Right lobe of liver (tissue), 6 donors: ENCODE results near the gene EHD3. TPM values are rescaled to one million over a fixed set of nuclear protein-coding genes. Genes with fewer than 3 reads are reported as not detected.

Source experiments
- ATAC-seq, 4 donors: fragments of 200-7000 bp; cut with Tn5 transposase; one replicate each; pipeline ENCODE4 v1.9.1; 2020; ENCODE audit warnings: mild to moderate bottlenecking in 4 of 4, moderate library complexity in 4 of 4
- DNase-seq, 3 donors: peaks; one replicate each; pipeline ENCODE4 v3.0.0-alpha.2; 2020
- H3K27ac ChIP-seq, 3 donors: fragments of 200-600 bp; one replicate each; pipeline ENCODE4 v1.8.0; 2022
- H3K27me3 ChIP-seq, 2 donors: fragments of 200-600 bp; one replicate each; pipeline ENCODE4 v1.8.0; 2022
- H3K36me3 ChIP-seq, 4 donors: fragments of 200-600 bp; sonication (generic) in 1 of 4; one replicate each; pipeline versions ENCODE4 v1.5.1 to v1.8.0; 2017 to 2022; ENCODE audit warnings: control low read depth in 1 of 4
- H3K4me1 ChIP-seq, 4 donors: fragments of 200-600 bp; sonication (generic) in 1 of 4; one replicate each; pipeline versions ENCODE4 v1.5.1 to v1.8.0; 2017 to 2022; ENCODE audit warnings: control low read depth in 1 of 4
- H3K4me3 ChIP-seq, 3 donors: fragments of 200-600 bp; one replicate each; pipeline ENCODE4 v1.8.0; 2022
- H3K9me3 ChIP-seq, 4 donors: fragments of 200-600 bp; sonication (generic) in 1 of 4; one replicate each; pipeline versions ENCODE4 v1.5.1 to v1.8.0; 2017 to 2022; ENCODE audit warnings: control low read depth in 1 of 4
- POLR2A ChIP-seq: fragments of 450-650 bp; IDR thresholded peaks from one replicate; pipeline ENCODE4 v1.6.1; 2017; ENCODE audit warnings: antibody characterized with exemption, mild to moderate bottlenecking
- WGBS: methylation state at CpG from one replicate; pipeline ENCODE4 v1.1.6; 2018; ENCODE audit warnings: low coverage, low lambda C conversion rate; ENCODE audit not compliant: insufficient coverage; ENCODE audit errors: missing lambda C conversion rate; 5-methylcytosine and 5-hydroxymethylcytosine counted together
- intact Hi-C, 2 donors: fragments of 100-400 bp; cut with DNase I; formaldehyde crosslinking; loops; one replicate each; pipeline versions ENCODE4 v1.11.2 to v1.14.1; 2022
- total RNA-seq, 6 experiments: library from RNA; depleted of rRNA in 2 of 6; stranded (reverse); fragments of >200 nt in 2 of 6; fragmentation: NEBNext Ultra II Directional in 3 of 6; extraction: Animal tissue kit (Norgen Biotek cat#: 25700) in 3 of 6; gene quantifications; one replicate each; pipeline versions ENCODE4 v1.1.0 to v1.2.4, GENCODE V29; 2016 to 2023
- TF ChIP-seq, protein P1 (sequence below), 4 donors: fragments of 200-600 bp in 3 of 4; fragments of 450-650 bp in 1 of 4; IDR thresholded peaks; one replicate each; pipeline versions ENCODE4 v1.5.1 to v1.8.0; 2016 to 2022; ENCODE audit warnings: antibody characterized with exemption in 4 of 4, mild to moderate bottlenecking in 2 of 4
- donor health status: DM: no; HTN: yes; CAD: no.
- donor health status: DM: no; HTN: no; CAD: no.
- donor health status: DM: no; HTN: no; CAD: no.
- donor health status: DM: no; HTN: yes; CAD: no.
- donor health status: DM: no; HTN: yes; CAD: no.

Gene EHD3
- total RNA-seq, 6 experiments from 2014 or later: 4.0 to 10.6 (median 7.6) TPM

- no peak overlapping the region for H3K4me3 ChIP-seq
- no peaks in the 10 kb centered on the region for H3K27me3 ChIP-seq
- intact Hi-C loops: no loop called here
- TF ChIP-seq, protein P1, sequence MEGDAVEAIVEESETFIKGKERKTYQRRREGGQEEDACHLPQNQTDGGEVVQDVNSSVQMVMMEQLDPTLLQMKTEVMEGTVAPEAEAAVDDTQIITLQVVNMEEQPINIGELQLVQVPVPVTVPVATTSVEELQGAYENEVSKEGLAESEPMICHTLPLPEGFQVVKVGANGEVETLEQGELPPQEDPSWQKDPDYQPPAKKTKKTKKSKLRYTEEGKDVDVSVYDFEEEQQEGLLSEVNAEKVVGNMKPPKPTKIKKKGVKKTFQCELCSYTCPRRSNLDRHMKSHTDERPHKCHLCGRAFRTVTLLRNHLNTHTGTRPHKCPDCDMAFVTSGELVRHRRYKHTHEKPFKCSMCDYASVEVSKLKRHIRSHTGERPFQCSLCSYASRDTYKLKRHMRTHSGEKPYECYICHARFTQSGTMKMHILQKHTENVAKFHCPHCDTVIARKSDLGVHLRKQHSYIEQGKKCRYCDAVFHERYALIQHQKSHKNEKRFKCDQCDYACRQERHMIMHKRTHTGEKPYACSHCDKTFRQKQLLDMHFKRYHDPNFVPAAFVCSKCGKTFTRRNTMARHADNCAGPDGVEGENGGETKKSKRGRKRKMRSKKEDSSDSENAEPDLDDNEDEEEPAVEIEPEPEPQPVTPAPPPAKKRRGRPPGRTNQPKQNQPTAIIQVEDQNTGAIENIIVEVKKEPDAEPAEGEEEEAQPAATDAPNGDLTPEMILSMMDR (IDR thresholded peaks at IDR 0.05): no peak
- no peak for TF ChIP-seq POLR2A
- H3K9me3 ChIP-seq: peaks cover 0 to under 1% (median 0%) of the 10 kb centered on the region in 4 donors
- 92% methylated on average over 2 of the region's 9 CpGs for WGBS
- no peak overlapping the region for H3K27ac ChIP-seq
- no peaks in the 10 kb centered on the region for H3K4me1 ChIP-seq
- no peaks in the 10 kb centered on the region for H3K36me3 ChIP-seq
- ATAC-seq (no peak), DNase-seq (no peak)
Observed at GRCh38 chr2:31302940-31303563, 69.1 kb downstream of the EHD3 start.

DNA sequence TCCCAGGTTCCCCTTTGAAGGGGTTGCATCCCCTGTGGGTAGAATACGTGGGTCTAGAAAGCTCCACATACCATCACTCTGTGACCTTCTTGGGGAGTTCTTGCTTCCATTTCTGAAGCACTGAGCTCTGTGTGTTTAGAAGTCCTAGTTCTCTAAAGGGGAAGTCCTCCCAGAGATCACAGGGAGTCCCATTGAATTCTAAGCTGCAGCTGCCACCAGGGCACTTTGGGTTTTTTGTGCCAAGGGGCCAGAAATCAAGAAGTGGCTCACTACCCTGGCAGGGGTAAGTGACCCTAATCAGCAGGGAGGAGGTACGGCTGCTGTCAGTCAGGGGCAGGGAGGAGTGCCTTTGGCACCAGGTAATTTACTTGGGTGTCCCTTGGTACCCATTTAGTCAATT is 70.9 kb downstream of the EHD3 start:
- no peak for DNase-seq
- Histone ChIP-seq H3K9me3 (peaks cover 0 to 9% (median 0%) of the 10 kb centered on the region in 4 donors), H3K27me3 (no peaks in the 10 kb centered on the region), H3K36me3 (no peaks in the 10 kb centered on the region), H3K4me3 (no peak overlapping the region), H3K27ac (no peak overlapping the region), H3K4me1 (no peaks in the 10 kb centered on the region)
- intact Hi-C loops: no loop called here
- TF ChIP-seq, protein P1 (IDR thresholded peaks at IDR 0.05): no peak
- TF ChIP-seq POLR2A: no peak
- 83% methylated on average over 1 of the region's 2 CpGs for WGBS
- no peak for ATAC-seq

- DNase-seq (no peak), ATAC-seq (no peak)
- WGBS: 85% methylated on average over 3 of the region's 3 CpGs
- peaks cover 0 to 9% (median 0%) of the 10 kb centered on the region in 4 donors for H3K9me3 ChIP-seq
- H3K36me3 ChIP-seq: no peaks in the 10 kb centered on the region
- no peak for TF ChIP-seq POLR2A
- TF ChIP-seq, protein P1 (IDR thresholded peaks at IDR 0.05): no peak
- H3K27me3 ChIP-seq: no peaks in the 10 kb centered on the region
- no peak overlapping the region for H3K4me3 ChIP-seq
- no peak overlapping the region for H3K27ac ChIP-seq
- no peaks in the 10 kb centered on the region for H3K4me1 ChIP-seq
- intact Hi-C loops: no loop called here
Observed at GRCh38 chr2:31312898-31313297, 78.9 kb downstream of the EHD3 start.

- TF ChIP-seq, protein P1 (IDR thresholded peaks at IDR 0.05): no peak
- ATAC-seq: no peak
- DNase-seq: no peak
- no peaks in the 10 kb centered on the region for H3K36me3 ChIP-seq
- WGBS: 65% methylated on average over 2 of the region's 2 CpGs
- H3K27me3 ChIP-seq: no peaks in the 10 kb centered on the region
- H3K4me1 ChIP-seq: no peaks in the 10 kb centered on the region
- H3K9me3 ChIP-seq: peaks cover 0 to under 1% (median 0%) of the 10 kb centered on the region in 4 donors
- H3K27ac ChIP-seq: no peak overlapping the region
- intact Hi-C loops: no loop called here
- H3K4me3 ChIP-seq: no peak overlapping the region
Observed at GRCh38 chr2:31314761-31315160, 80.8 kb downstream of the EHD3 start.
